AG09309 (cell line): ENCODE results near the gene HLA-DOB.

Experiments
- DNase-seq: peaks from one replicate; pipeline ENCODE4 v3.0.0-alpha.2; 2010; ENCODE audit warnings: low read depth
- H3K4me3 ChIP-seq: 2 replicates; pipeline ENCODE4 v1.5.1; 2011; ENCODE audit warnings: mild to moderate bottlenecking, low read depth, low read length, moderate library complexity; ENCODE audit not compliant: control insufficient read depth
- TF ChIP-seq, protein P1 (sequence below): IDR thresholded peaks from 2 replicates; pipeline ENCODE4 v1.5.1; 2011; ENCODE audit warnings: mild to moderate bottlenecking, low read depth, low read length, inconsistent platforms; ENCODE audit not compliant: insufficient read depth, control insufficient read depth; ENCODE audit errors: missing control alignments

HLA-DOB gene

DNA sequence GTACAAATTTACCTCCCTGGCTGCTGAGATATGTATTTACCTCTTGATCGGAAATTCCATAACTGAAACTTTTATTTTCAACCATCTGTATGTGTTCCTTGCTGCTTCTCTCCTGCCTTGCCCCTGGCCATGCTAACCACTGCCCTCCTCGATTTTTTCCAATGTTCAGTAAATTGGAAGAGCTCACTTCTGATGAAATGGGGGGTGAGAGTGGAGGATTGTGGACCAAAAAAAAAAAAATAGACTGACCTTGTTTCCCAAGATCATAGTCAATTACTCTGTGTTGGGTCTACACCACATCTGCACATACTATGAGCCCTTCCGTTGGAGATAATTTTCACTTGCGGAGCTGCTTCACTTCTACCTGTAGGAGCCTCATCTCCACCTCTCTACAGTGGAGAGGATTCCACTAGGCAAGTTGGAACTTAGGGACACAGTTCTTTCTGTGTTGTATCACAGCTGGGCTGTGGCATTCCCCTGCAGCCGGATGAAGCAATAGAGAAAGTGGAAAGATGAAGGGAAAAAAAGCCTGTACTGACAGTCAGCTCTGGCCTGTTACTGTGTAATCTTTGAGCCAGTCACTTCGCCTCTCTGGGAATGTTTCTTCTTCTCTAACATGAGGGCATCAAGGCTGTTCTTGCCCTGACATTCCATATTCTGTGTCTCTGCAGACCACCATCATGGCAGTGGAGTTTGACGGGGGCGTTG lies 38.8 kb upstream of the HLA-DOB start:
- TF ChIP-seq, protein P1, sequence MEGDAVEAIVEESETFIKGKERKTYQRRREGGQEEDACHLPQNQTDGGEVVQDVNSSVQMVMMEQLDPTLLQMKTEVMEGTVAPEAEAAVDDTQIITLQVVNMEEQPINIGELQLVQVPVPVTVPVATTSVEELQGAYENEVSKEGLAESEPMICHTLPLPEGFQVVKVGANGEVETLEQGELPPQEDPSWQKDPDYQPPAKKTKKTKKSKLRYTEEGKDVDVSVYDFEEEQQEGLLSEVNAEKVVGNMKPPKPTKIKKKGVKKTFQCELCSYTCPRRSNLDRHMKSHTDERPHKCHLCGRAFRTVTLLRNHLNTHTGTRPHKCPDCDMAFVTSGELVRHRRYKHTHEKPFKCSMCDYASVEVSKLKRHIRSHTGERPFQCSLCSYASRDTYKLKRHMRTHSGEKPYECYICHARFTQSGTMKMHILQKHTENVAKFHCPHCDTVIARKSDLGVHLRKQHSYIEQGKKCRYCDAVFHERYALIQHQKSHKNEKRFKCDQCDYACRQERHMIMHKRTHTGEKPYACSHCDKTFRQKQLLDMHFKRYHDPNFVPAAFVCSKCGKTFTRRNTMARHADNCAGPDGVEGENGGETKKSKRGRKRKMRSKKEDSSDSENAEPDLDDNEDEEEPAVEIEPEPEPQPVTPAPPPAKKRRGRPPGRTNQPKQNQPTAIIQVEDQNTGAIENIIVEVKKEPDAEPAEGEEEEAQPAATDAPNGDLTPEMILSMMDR, result no peak

DNA sequence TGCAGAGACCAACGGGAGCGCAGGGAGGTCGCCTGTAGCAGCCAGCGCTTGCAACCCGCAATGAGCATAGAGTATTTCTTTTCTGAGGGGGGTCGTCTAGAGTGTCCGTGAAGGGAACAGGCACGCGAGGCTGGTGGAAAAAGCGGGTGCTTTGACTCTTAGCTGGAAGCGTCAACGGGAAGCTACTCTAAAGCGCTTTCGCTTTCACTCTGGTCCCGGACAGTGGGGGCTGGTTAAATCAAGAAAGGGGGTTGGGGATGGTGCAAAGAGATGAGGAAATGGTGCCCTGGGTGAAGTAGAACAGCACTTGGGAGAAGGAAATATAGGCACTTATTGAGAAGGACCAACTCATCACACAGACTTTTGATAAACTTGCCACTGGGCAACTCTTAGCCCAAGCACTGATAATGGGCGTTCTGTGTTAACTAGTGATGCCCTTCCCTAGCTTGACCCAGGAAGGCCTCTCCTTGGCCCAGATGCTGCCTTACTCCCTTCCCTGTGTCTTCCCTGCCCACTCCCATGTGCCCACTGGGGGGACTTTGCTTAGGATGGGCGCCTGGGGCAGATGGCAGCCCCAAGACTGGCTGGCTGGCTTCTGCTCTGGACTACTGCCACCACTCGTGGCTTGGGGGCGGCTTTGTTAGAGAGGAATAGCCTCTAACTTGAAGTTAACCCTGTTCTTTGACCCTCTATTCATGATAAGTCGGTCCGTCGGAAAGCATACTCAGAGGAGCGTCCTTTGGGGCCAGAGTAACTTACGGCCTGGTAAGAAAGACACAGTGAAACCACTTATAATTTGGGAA lies 37.8 kb upstream of the HLA-DOB start:
- H3K4me3 ChIP-seq, result peak overlapping the region; percentile 72
- no peak for DNase-seq
- TF ChIP-seq, protein P1, result no peak

More for the DNA sequence above, 38.8 kb upstream of the HLA-DOB start:
- H3K4me3 ChIP-seq, result no peak overlapping the region
- no peak for DNase-seq

DNA sequence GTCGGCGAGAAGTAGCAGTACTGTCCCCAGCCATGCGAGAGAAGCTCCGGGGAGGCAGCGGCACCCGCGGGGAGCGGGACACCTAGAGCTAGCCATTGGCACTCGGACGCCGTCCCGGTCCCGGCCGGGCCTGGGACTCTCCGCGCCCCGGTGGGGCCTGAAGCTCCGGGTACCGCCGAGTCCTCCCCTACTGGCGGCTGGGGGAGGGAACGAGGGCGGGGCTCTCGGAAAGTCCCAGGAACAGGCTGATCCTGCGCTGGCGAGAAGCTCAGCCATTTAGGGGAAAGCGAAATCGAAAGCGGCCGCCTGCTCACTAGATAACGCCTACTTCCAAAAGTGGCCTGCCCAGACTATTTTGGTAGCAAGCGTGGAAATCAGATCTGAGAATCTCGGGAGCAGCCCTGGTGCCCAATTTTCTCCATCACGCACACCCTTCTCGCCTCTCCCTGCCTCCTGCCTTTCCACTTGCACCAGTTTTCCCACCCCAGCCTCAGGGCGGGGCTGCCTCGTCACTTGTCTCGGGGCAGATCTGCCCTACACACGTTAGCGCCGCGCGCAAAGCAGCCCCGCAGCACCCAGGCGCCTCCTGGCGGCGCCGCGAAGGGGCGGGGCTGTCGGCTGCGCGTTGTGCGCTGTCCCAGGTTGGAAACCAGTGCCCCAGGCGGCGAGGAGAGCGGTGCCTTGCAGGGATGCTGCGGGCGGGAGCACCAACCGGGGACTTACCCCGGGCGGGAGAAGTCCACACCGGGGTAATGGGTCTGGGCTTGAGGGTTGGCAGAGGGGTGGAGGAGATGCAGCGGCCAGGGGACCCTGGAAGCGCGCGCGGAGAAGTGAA lies 37.0 kb upstream of the HLA-DOB start, which contains the start of the genes PSMB9 and TAP1:
PSMB9 (plus strand) TSS at position 652 of the 835 bp plus-strand sequence; CDS start at position 690, 38 bp downstream.
TAP1 (minus strand) TSS at position 164 of the 835 bp plus-strand sequence; CDS start at position 96, 68 bp downstream.
- peak within 1 kb of the TSS; percentile 72 for H3K4me3 ChIP-seq
- TF ChIP-seq, protein P1, result peak; percentile 61
- DNase-seq, result peak; percentile 63

DNA sequence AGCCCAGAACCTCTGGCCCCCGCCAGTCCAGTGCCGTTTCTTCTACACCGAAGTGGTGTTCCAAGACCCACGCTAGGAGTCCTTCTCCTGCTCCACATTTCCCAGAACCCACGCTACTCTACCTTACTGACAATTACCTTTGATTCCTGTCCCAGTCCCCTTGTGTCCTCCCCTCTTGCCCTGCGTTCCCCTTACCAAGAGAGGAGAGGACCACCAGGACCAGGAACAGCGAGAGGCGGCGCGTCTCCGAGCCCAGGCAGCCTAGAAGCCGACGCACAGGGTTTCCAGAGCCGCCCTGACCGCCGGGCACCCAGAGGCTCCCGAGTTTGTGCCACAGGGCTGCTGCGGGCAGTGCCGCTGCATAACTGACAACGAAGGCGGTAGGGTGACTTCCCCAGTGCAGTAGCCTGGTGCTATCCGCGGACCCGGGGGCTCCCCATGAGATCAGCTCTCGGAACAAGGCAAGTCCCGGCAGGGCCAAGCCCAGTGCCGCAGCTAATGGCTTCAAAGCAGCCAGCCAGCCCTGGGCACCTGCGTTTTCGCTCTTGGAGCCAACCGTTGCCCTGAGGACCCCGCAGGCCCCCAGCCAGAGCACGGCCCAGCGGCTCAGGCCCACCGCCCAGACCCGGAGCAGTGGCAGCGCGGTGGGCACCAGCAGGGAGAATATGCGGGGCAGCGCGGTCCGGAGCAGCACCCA lies 36.2 kb upstream of the HLA-DOB start:
- TF ChIP-seq, protein P1, result no peak
- DNase-seq, result no peak
- H3K4me3 ChIP-seq, result peak overlapping the region; percentile 72

DNA sequence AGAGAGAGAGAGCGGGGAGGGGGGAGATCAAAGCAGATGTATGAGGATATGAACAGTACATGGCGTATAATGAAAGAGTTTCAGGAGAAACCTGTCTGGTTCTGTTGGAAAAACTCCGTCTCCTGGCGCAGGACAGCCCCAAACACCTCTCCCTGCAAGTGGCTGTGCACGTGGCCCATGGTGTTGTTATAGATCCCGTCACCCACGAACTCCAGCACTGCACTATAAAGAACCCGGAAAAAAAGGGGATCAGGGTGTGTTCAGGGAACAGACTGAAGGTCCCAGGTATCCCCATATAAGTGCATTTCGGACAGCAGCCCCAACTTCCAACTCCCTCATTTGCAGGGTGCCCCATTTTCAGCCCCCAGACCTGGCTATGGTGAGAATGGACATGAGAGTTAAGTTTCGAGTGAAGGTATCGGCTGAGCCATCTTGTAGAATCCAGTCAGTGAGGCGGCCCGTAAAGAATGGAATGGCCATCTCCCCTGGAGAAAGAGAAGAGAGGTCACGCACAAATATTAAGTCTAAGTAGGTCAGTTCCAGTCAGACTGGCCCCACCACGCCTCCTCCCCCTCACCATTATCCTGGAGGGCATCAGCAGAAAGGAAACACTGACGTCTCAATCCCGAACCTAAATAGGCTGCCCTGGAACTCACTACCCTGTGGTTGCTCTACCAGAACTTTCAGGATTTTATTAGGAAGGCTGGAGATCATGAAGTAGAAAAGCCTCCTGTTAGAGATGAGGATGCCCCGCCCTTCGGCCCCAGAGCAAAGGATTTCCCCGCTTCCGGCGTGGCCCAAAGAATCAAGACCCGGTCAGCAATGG lies 35.4 kb upstream of the HLA-DOB start:
- DNase-seq, result no peak
- peak overlapping the region; percentile 72 for H3K4me3 ChIP-seq

More for the DNA sequence above, 35.4 kb upstream of the HLA-DOB start:
- TF ChIP-seq, protein P1, result no peak
